HUES6 (cell line): ENCODE measurements around the gene RB1.

Experiments
- H3K27ac ChIP-seq: 2 replicates; pipeline ENCODE4 v1.7.0; 2013; ENCODE audit warnings: low read depth, mild to moderate bottlenecking, low read length, inconsistent platforms
- H3K27me3 ChIP-seq: 2 replicates; pipeline ENCODE4 v1.6.1; 2013; ENCODE audit warnings: low read length; ENCODE audit not compliant: control insufficient read depth, insufficient read depth
- H3K36me3 ChIP-seq: 2 replicates; pipeline ENCODE4 v1.6.1; 2013; ENCODE audit warnings: low read length; ENCODE audit not compliant: control insufficient read depth, insufficient read depth
- H3K4me1 ChIP-seq: 2 replicates; pipeline ENCODE4 v1.6.1; 2013; ENCODE audit warnings: low read length; ENCODE audit not compliant: control insufficient read depth, insufficient read depth
- H3K4me3 ChIP-seq: 2 replicates; pipeline ENCODE4 v1.5.1; 2013; ENCODE audit warnings: low read depth, low read length
- H3K9ac ChIP-seq: one replicate; pipeline ENCODE4 v1.6.1; 2013; ENCODE audit warnings: mild to moderate bottlenecking, low read length
- H3K9me3 ChIP-seq: 2 replicates; pipeline ENCODE4 v1.6.1; 2013; ENCODE audit warnings: low read depth, low read length; ENCODE audit not compliant: control insufficient read depth, insufficient read depth

RB1 gene

DNA sequence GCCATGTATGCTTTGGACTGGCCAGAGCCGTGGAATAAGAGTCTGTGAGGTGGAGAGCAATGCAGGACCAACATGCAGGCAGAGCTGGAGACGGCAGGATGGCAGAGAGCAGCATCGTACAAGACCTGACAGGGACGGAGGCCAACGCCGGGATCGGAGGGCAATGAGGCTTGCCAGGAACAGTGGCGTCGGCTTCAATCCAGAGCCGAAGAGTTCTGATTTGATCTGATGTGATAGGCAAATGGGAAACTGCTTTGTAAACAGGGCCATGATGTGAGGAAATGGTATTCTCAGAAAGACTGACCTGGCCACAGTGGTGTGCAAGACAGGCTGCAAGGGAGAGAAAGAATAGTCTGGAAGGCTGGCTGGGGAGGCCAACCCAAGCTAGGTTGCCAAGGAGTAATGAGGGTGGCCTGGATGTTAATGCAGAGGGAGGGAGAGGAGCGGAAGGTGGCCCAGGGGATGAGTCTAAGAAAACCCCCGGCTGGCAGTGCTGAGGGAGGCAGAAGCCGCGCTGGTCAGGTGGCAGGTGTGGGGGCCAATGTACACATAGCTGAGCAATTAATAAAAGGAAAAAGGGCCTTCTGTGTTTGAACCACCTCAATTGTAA lies 202.6 kb downstream of the RB1 start:
- Histone ChIP-seq H3K9ac (no peak overlapping the region), H3K27me3 (no peaks in the 10 kb centered on the region), H3K4me3 (no peak overlapping the region), H3K36me3 (no peaks in the 10 kb centered on the region), H3K9me3 (no peaks in the 10 kb centered on the region), H3K27ac (no peak overlapping the region), H3K4me1 (peaks cover 16% of the 10 kb centered on the region)

DNA sequence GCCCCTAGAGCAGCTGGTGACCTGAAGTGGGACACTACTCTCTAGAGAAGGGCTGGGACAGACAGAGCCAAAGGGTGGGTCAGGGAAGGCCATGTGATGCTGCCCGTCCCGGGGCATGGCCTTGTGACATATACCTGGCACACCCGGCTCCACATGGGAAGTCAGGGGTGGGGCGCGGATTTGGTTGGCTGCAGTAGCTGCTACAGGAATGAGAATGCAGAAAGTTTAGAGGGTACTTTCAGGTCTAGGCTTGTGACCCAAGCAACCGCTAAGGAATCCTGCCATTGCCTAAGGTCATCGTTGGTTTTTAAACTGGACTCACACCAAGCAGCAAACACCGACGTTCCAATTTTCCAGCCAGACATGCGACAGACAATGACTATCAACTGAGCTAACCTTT lies 203.5 kb downstream of the RB1 start:
- Histone ChIP-seq H3K4me3 (no peak overlapping the region), H3K36me3 (peaks cover 5% of the 10 kb centered on the region; the same call in 1 of the 2 replicates), H3K27ac (no peak overlapping the region), H3K9ac (no peak overlapping the region), H3K4me1 (peaks cover 16% of the 10 kb centered on the region), H3K27me3 (no peaks in the 10 kb centered on the region), H3K9me3 (no peaks in the 10 kb centered on the region)

- peaks cover 5% of the 10 kb centered on the region; the same call in 1 of the 2 replicates for H3K36me3 ChIP-seq
- H3K27ac ChIP-seq = no peak overlapping the region
- H3K4me1 ChIP-seq = peaks cover 16% of the 10 kb centered on the region
These were observed 204.5 kb downstream of the RB1 start for GRCh38 chr13:48508011-48508410.

GRCh38 chr13:48510698-48511097 lies 207.1 kb downstream of the RB1 start:
- H3K4me1 ChIP-seq = peaks cover 7% of the 10 kb centered on the region; the same call in 1 of the 2 replicates
- H3K9me3 ChIP-seq = no peaks in the 10 kb centered on the region
- no peaks in the 10 kb centered on the region for H3K27me3 ChIP-seq
- peaks cover 9% of the 10 kb centered on the region; the same call in 1 of the 2 replicates for H3K36me3 ChIP-seq
- no peak overlapping the region for H3K4me3 ChIP-seq
- no peak overlapping the region for H3K9ac ChIP-seq
- no peak overlapping the region for H3K27ac ChIP-seq

More at GRCh38 chr13:48508011-48508410, 204.5 kb downstream of the RB1 start:
- no peaks in the 10 kb centered on the region for H3K27me3 ChIP-seq
- H3K9me3 ChIP-seq = no peaks in the 10 kb centered on the region
- no peak overlapping the region for H3K4me3 ChIP-seq
- H3K9ac ChIP-seq = no peak overlapping the region

DNA sequence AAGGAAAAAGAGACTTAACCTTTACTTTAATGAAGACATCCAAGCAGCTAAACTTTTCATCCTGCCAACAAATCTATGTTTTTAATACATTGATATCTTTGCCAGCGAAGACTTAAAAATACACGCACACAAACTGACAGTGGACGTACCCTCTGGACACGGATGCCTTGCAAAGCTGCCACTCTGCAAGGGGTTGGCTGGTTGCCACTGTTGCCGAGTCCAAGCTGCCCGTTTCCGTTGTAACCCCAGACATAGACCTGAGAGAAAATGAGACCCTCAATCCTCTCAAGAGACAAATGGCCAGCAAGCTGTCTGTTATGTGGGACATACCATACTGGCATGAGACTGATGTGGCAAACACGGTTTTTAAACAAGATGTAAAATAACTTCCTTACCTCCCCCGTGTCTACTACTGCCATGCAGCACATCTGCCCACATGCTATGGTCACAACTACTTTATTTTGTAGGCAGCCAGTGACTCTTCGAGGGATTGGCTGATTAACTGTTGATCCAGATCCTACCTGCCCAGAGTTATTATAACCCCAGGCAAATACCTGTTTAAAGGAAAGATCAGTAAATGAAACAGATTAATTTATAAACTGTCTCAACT lies 208.2 kb downstream of the RB1 start:
- H3K4me3 ChIP-seq = no peak overlapping the region
- peaks cover 9% of the 10 kb centered on the region; the same call in 1 of the 2 replicates for H3K36me3 ChIP-seq
- no peaks in the 10 kb centered on the region for H3K9me3 ChIP-seq
- H3K27me3 ChIP-seq = no peaks in the 10 kb centered on the region
- H3K9ac ChIP-seq = no peak overlapping the region
- H3K4me1 ChIP-seq = peaks cover 7% of the 10 kb centered on the region; the same call in 1 of the 2 replicates
- H3K27ac ChIP-seq = no peak overlapping the region

DNA sequence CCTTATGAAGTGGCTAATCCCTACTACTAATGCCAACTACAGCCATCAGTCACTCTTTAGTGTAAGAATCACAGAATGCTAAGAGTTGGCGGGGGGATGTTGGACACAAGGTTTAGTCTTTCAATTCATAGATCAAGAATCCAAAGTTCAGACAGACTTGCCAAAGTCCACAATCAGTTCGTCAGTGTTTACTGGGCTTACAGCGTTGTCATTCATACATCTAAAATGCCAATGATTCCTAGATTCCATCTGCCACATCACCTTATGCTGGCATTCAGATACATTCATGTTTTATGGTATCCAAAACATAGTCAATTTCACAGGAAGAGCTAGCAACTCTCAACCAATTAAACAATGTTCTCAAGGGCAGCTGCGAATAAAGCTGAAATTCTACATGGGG lies 211.2 kb downstream of the RB1 start:
- Histone ChIP-seq H3K9me3 (no peaks in the 10 kb centered on the region), H3K27me3 (no peaks in the 10 kb centered on the region), H3K36me3 (peaks cover 9% of the 10 kb centered on the region; the same call in 1 of the 2 replicates), H3K4me3 (no peak overlapping the region), H3K27ac (no peak overlapping the region), H3K4me1 (peaks cover 7% of the 10 kb centered on the region; the same call in 1 of the 2 replicates), H3K9ac (no peak overlapping the region)

DNA sequence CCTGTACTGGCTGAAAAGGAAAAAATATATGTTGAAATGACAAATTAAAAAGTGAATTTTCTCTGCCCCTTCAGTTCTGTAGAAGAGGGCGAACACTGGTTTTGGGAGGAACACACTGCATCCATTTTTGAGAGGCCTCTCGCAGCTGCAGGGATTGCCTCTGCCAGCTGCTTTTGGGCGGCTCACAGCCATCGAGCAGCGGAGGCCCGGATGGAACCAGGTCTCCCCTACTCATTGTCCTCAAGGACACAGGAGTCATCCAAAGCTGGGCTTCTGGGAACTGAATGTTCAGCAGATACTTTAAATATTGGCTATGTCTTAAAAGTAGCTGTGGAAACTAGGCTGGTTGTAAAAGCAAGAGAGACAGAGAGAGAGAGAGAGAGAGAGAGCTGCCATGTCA lies 212.2 kb downstream of the RB1 start:
- Histone ChIP-seq H3K4me1 (peaks cover under 1% of the 10 kb centered on the region; the same call in 1 of the 2 replicates), H3K4me3 (no peak overlapping the region), H3K9ac (no peak overlapping the region), H3K27me3 (no peaks in the 10 kb centered on the region), H3K27ac (no peak overlapping the region), H3K36me3 (peaks cover 9% of the 10 kb centered on the region; the same call in 1 of the 2 replicates), H3K9me3 (no peaks in the 10 kb centered on the region)

DNA sequence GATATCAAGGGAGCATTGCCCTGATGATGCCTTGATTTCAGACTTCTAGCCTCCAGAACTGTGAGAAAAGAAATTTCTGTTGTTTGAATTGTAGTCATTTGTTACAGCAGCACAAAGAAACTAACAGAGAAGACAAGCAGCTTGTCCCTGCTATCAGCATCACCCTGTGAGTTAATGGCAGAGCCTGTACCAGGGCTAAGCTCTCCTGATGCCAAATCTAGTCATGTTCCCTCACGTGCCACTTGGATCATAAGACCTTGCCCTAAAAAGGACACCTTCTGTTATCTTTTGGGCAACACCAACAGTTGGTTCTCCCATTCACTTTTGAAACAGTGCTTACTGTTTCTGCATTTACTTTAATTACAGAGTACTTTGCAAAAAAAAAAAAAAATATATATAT lies 214.5 kb downstream of the RB1 start:
- no peaks in the 10 kb centered on the region for H3K4me1 ChIP-seq
- H3K36me3 ChIP-seq = 0 out of 2 replicates have a peak, but pooled peaks cover 3% of the 10 kb centered on the region
- H3K9me3 ChIP-seq = no peaks in the 10 kb centered on the region
- H3K9ac ChIP-seq = no peak overlapping the region
- H3K27ac ChIP-seq = no peak overlapping the region
- H3K27me3 ChIP-seq = no peaks in the 10 kb centered on the region
- no peak overlapping the region for H3K4me3 ChIP-seq

DNA sequence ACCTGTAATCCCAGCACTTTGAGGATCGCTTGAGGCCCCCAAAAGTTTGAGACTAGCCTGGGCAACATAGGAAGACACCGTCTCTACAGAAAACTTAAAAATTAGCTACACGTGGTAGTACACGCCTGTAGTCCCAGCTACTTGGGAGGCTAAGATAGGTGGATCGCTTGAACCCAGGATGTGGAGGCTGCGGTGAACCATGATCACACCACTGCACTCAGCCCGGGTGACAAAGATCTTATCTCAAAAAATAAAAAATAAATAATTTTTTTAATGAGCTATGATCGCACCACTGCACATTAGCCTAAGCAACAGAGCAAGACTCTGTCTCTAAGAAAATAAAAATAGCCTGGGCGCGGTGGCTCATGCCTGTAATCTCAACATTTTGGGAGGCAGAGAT lies 222.7 kb downstream of the RB1 start:
- no peak overlapping the region for H3K9ac ChIP-seq
- no peaks in the 10 kb centered on the region for H3K4me1 ChIP-seq
- H3K27me3 ChIP-seq = no peaks in the 10 kb centered on the region
- no peak overlapping the region for H3K27ac ChIP-seq
- no peaks in the 10 kb centered on the region for H3K36me3 ChIP-seq
- no peak overlapping the region for H3K4me3 ChIP-seq
- H3K9me3 ChIP-seq = no peaks in the 10 kb centered on the region

GRCh38 chr13:48527955-48528354 lies 224.4 kb downstream of the RB1 start:
- Histone ChIP-seq H3K36me3 (no peaks in the 10 kb centered on the region), H3K9me3 (no peaks in the 10 kb centered on the region), H3K4me3 (no peak overlapping the region), H3K9ac (no peak overlapping the region), H3K4me1 (peaks cover 10% of the 10 kb centered on the region; the same call in 1 of the 2 replicates), H3K27me3 (no peaks in the 10 kb centered on the region), H3K27ac (no peak overlapping the region)

DNA sequence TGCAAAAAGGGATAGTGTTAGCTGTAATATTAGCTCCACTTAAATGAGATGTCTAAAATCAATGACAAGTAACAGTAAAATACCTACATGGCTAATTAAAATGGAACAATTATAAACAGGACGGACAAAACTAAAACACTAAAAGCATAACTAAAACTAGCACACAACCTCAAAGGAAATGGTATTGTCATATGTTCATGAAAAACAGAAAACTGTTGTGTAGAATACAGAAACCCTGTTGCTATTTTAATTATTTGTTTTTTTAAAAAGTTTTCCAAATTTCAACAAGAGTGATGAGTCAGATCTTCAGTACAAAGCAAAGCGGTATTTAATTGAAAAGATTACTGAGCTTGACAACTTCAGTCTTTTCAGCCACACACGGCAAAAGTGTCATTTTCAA lies 225.2 kb downstream of the RB1 start:
- H3K4me1 ChIP-seq = peaks cover 15% of the 10 kb centered on the region
- H3K27ac ChIP-seq = no peak overlapping the region
- no peaks in the 10 kb centered on the region for H3K27me3 ChIP-seq
- H3K9ac ChIP-seq = no peak overlapping the region
- no peaks in the 10 kb centered on the region for H3K9me3 ChIP-seq
- H3K4me3 ChIP-seq = no peak overlapping the region
- H3K36me3 ChIP-seq = no peaks in the 10 kb centered on the region
